ENCODE data around the gene WIPI1. TPM values are rescaled to one million over a fixed set of nuclear protein-coding genes. Genes with fewer than 3 reads are reported as not detected.

The WIPI1 gene
- total RNA-seq, 1 experiment from 2014 or later: 19.8 TPM

GRCh38 chr17:68428498-68429172 lies 28.7 kb downstream of the WIPI1 start:
- Histone ChIP-seq H3K27ac (ENCODE audit: low read length) (no peak overlapping the region), H3K4me3 (ENCODE audit: low read depth in 2 of 2, low read length in 2 of 2) (no peak overlapping the region), H3K36me3 (ENCODE audit: control insufficient read depth, insufficient read depth, low read length) (no peaks in the 10 kb centered on the region), H3K4me1 (ENCODE audit: control insufficient read depth, insufficient read depth, low read length) (no peaks in the 10 kb centered on the region), H3K27me3 (ENCODE audit: control insufficient read depth, insufficient read depth, low read length) (no peaks in the 10 kb centered on the region), H3K9me3 (ENCODE audit: control insufficient read depth, insufficient read depth, low read depth, low read length) (no peaks in the 10 kb centered on the region)
- in situ Hi-C loops (cut with HindIII; ENCODE audit: low pct_unique_long_range_greater_than_20kb, low sequenced_read_pairs): no loop called here
- intact Hi-C loops (cut with micrococcal nuclease; ENCODE audit: unreplicated experiment): no loop called here
- TF ChIP-seq SIN3A (IDR thresholded peaks at IDR 0.05; ENCODE audit: borderline replicate concordance, insufficient read depth, low read depth, low read length): no peak
- TF ChIP-seq CTCF (IDR thresholded peaks at IDR 0.05): no peak
- TF ChIP-seq TCF7L2 (IDR thresholded peaks at IDR 0.05; ENCODE audit: low read depth, low read length): no peak
- no peak for TF ChIP-seq REST (IDR thresholded peaks at IDR 0.05; ENCODE audit: insufficient read depth in 1 of 2, low read depth in 2 of 2, low read length in 1 of 2)
- TF ChIP-seq POLR2AphosphoS5 (IDR thresholded peaks at IDR 0.05; ENCODE audit: low read depth, low read length): no peak
- POLR2A ChIA-PET: no interaction called here
- BruUV-seq (replicated peaks): no TSS peak
- no peak for ATAC-seq
- CTCF ChIA-PET: no interaction called here
- no peak for DNase-seq (ENCODE audit: low read depth, low spot score)

- Histone ChIP-seq H3K4me3 (ENCODE audit: low read depth in 2 of 2, low read length in 2 of 2) (no peak overlapping the region), H3K9me3 (ENCODE audit: control insufficient read depth, insufficient read depth, low read depth, low read length) (no peaks in the 10 kb centered on the region), H3K27ac (ENCODE audit: low read length) (no peak overlapping the region), H3K4me1 (ENCODE audit: control insufficient read depth, insufficient read depth, low read length) (no peaks in the 10 kb centered on the region), H3K27me3 (ENCODE audit: control insufficient read depth, insufficient read depth, low read length) (no peaks in the 10 kb centered on the region), H3K36me3 (ENCODE audit: control insufficient read depth, insufficient read depth, low read length) (no peaks in the 10 kb centered on the region)
- TF ChIP-seq REST (IDR thresholded peaks at IDR 0.05; ENCODE audit: insufficient read depth in 1 of 2, low read depth in 2 of 2, low read length in 1 of 2) (no peak), CTCF (IDR thresholded peaks at IDR 0.05) (no peak)
- intact Hi-C loops (cut with micrococcal nuclease; ENCODE audit: unreplicated experiment) (no loop called here), in situ Hi-C loops (cut with HindIII; ENCODE audit: low pct_unique_long_range_greater_than_20kb, low sequenced_read_pairs) (no loop called here)
- POLR2A ChIA-PET: no interaction called here
- DNase-seq (ENCODE audit: low read depth, low spot score): no peak
- ATAC-seq: no peak
- BruUV-seq (replicated peaks): no TSS peak
- CTCF ChIA-PET: no interaction called here
Measured at GRCh38 chr17:68427575-68427974, 29.7 kb downstream of the WIPI1 start.

All from Panc1 (cell line).